HFFc6 (cell line): ENCODE measurements around the gene MXI1. TPM values are rescaled to one million over a fixed set of nuclear protein-coding genes. Genes with fewer than 3 reads are reported as not detected.

Source experiments
- DNase-seq: peaks from one replicate; pipeline ENCODE4 v3.0.0-alpha.2; 2018
- H3K27ac Mint-ChIP-seq: 2 replicates; pipeline ENCODE4 v1.8.0; 2020; ENCODE audit warnings: mild to moderate bottlenecking, mixed read lengths
- H3K27me3 Mint-ChIP-seq: 2 replicates; pipeline ENCODE4 v1.8.0; 2021; ENCODE audit warnings: mild to moderate bottlenecking, moderate library complexity, mixed read lengths; ENCODE audit not compliant: insufficient read depth
- H3K36me3 Mint-ChIP-seq: 2 replicates; pipeline ENCODE4 v1.8.0; 2021; ENCODE audit warnings: low read depth, mixed read lengths
- H3K4me1 Mint-ChIP-seq: 2 replicates; pipeline ENCODE4 v1.8.0; 2020; ENCODE audit warnings: low read depth, mixed read lengths
- H3K4me3 Mint-ChIP-seq: 2 replicates; pipeline ENCODE4 v1.8.0; 2020; ENCODE audit warnings: mild to moderate bottlenecking, moderate library complexity, mixed read lengths
- H3K9me3 Mint-ChIP-seq: 2 replicates; pipeline ENCODE4 v1.8.0; 2020; ENCODE audit warnings: mild to moderate bottlenecking, mixed read lengths
- CTCF ChIP-seq: fragments of 200-600 bp; sonication (generic); IDR thresholded peaks from 2 replicates; pipeline ENCODE4 v1.5.0; 2021; ENCODE audit warnings: antibody characterized with exemption, mild to moderate bottlenecking
- total RNA-seq, 6 experiments: library from RNA; stranded (reverse); fragmentation: NEBNext Ultra II Directional; extraction: Animal tissue kit (Norgen Biotek cat#: 25700); gene quantifications; 2 replicates in 1 of 6; 3 replicates in 5 of 6; pipeline ENCODE4 v1.2.3, GENCODE V29; 2021

Gene MXI1
- total RNA-seq, 6 experiments from 2014 or later: 5.2 to 11.2 (median 6.2) TPM

DNA sequence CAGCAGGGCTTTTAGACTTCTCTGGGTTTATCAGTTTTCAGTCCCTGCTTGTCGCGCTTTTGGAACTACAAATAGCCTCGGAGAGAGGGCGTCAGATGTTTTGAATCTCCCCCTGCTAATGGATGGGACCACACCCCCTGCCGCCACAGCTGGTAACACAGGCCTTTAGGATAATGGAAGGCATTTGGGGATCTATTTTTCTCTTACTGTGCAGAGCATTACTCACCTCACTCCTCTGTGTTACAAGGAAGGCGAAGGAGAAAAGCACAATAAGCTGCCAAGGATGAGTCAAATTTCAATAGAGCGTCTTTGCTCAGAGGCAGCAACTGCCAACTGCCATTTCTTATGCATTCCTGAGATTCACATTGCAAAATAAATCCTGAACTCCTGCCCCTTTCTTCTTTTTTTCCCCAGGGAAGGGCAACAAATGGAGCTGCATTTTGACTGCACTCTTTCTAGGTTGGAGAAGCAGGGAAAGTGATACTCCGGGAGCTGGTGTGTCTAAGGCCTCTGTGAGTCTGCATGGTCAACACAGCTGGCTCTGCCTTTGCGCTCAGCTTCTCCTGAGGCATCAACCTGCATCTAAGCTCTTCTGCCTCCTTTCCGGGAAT is 128.8 kb downstream of the MXI1 start:
- peak; percentile 96 for DNase-seq
- peaks cover 55% of the 10 kb centered on the region for H3K4me1 Mint-ChIP-seq
- TF ChIP-seq CTCF: peak; percentile 68
- peak overlapping the region; percentile 78 for H3K4me3 Mint-ChIP-seq
- 0 out of 2 replicates have a peak, but pooled peaks cover 8% of the 10 kb centered on the region for H3K36me3 Mint-ChIP-seq
- no peaks in the 10 kb centered on the region for H3K27me3 Mint-ChIP-seq
- H3K9me3 Mint-ChIP-seq: peaks cover 7% of the 10 kb centered on the region
- peak overlapping the region; percentile 85 for H3K27ac Mint-ChIP-seq

Other genes with a start within 250 kb of the MXI1 start
- gene ADD3, start 199.6 kb upstream of the MXI1 start, total RNA-seq: 10 to 100 TPM; 46.4 to 57.4 (median 51.5) TPM
- gene SMNDC1, start 97.3 kb downstream of the MXI1 start, total RNA-seq: 10 to 100 TPM; 31.5 to 37.5 (median 34.8) TPM